Measurements from ENCODE around the gene AURKB. TPM values are rescaled to one million over a fixed set of nuclear protein-coding genes. Genes with fewer than 3 reads are reported as not detected.

AURKB gene
- total and polyA plus RNA-seq, 4 donors: 2.1 to 5.7 (median 3.7) TPM

DNA sequence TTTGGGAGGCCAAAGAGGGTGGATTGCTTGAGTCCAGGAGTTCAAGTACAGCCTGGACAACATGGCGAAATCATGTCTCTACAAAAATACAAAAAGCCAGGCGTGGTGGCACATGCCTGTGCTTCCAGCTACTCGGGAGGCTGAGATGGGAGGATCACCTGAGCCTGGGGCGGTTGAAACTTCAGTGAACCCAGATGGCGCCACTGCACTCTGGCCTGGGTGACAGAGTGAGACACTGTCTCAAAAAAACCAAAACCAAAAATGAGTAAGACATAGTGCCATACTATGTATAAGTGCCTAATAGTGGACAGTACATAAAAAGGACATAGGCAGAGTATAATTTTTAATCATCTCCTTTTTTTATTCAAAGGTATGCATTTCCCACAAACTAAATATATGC lies 33.5 kb upstream of the AURKB start:
- H3K36me3 ChIP-seq (ENCODE audit: control insufficient read depth in 4 of 4, insufficient read depth in 4 of 4, low read length in 4 of 4): peaks cover 0 to 13% (median 5%) of the 10 kb centered on the region in 4 donors
- 93 to 94% methylated on average over 5 of the region's 5 CpGs for WGBS, 2 donors
- H3K9ac ChIP-seq (ENCODE audit: insufficient read depth in 1 of 2, low read length in 2 of 2): no peak overlapping the region
- H3K4me3 ChIP-seq: no peak overlapping the region
- peaks cover 0 to 5% (median 0%) of the 10 kb centered on the region in 5 donors for H3K4me1 ChIP-seq (ENCODE audit: control insufficient read depth in 5 of 5, insufficient read depth in 5 of 5, low read length in 5 of 5)
- no peaks in the 10 kb centered on the region for H3K27me3 ChIP-seq (ENCODE audit: control insufficient read depth in 3 of 3, insufficient read depth in 3 of 3, low read length in 2 of 3)
- H3K9me3 ChIP-seq (ENCODE audit: control insufficient read depth in 4 of 4, insufficient read depth in 3 of 4, low read length in 3 of 4): no peaks in the 10 kb centered on the region
- H3K27ac ChIP-seq (ENCODE audit: low read depth in 1 of 2, low read length in 1 of 2): no peak overlapping the region
- TF ChIP-seq, protein P1, sequence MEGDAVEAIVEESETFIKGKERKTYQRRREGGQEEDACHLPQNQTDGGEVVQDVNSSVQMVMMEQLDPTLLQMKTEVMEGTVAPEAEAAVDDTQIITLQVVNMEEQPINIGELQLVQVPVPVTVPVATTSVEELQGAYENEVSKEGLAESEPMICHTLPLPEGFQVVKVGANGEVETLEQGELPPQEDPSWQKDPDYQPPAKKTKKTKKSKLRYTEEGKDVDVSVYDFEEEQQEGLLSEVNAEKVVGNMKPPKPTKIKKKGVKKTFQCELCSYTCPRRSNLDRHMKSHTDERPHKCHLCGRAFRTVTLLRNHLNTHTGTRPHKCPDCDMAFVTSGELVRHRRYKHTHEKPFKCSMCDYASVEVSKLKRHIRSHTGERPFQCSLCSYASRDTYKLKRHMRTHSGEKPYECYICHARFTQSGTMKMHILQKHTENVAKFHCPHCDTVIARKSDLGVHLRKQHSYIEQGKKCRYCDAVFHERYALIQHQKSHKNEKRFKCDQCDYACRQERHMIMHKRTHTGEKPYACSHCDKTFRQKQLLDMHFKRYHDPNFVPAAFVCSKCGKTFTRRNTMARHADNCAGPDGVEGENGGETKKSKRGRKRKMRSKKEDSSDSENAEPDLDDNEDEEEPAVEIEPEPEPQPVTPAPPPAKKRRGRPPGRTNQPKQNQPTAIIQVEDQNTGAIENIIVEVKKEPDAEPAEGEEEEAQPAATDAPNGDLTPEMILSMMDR (IDR thresholded peaks at IDR 0.05; ENCODE audit: control extremely low read depth, extremely low read depth): no peak
- DNase-seq (no peak), ATAC-seq (ENCODE audit: insufficient read depth, low FRiP score) (no peak)

DNA sequence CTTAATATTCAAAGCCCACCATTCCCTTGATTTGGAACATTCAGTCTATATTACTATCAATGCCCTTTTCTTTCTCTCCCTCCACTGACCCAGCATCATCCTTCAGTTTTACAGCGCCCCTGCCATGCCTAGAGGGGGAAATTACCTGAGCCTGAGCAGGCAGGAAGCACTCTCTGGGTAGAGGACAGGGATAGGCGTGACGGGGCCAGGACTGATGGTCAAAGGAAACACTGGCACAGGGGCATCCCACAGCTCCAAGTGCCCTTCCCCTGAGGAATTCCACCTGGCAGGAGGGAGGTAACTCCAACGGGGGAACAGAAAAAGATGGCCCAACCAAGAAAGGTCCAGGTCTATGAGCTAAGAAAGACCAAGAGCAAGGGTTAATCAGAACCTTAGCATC lies 27.5 kb upstream of the AURKB start:
- no peaks in the 10 kb centered on the region for H3K27me3 ChIP-seq (ENCODE audit: control insufficient read depth in 3 of 3, insufficient read depth in 3 of 3, low read length in 2 of 3)
- no peak overlapping the region for H3K4me3 ChIP-seq
- WGBS, 2 donors: 87 to 94% methylated on average over 4 of the region's 4 CpGs
- H3K27ac ChIP-seq (ENCODE audit: low read depth in 1 of 2, low read length in 1 of 2): no peak overlapping the region
- peaks cover 16 to 52% (median 28%) of the 10 kb centered on the region in 4 donors for H3K36me3 ChIP-seq (ENCODE audit: control insufficient read depth in 4 of 4, insufficient read depth in 4 of 4, low read length in 4 of 4)
- no peaks in the 10 kb centered on the region for H3K9me3 ChIP-seq (ENCODE audit: control insufficient read depth in 4 of 4, insufficient read depth in 3 of 4, low read length in 3 of 4)
- ATAC-seq (ENCODE audit: insufficient read depth, low FRiP score) (no peak), DNase-seq (no peak)
- H3K9ac ChIP-seq (ENCODE audit: insufficient read depth in 1 of 2, low read length in 2 of 2): no peak overlapping the region
- H3K4me1 ChIP-seq (ENCODE audit: control insufficient read depth in 5 of 5, insufficient read depth in 5 of 5, low read length in 5 of 5): no peaks in the 10 kb centered on the region
- TF ChIP-seq, protein P1 (IDR thresholded peaks at IDR 0.05; ENCODE audit: control extremely low read depth, extremely low read depth): no peak

DNA sequence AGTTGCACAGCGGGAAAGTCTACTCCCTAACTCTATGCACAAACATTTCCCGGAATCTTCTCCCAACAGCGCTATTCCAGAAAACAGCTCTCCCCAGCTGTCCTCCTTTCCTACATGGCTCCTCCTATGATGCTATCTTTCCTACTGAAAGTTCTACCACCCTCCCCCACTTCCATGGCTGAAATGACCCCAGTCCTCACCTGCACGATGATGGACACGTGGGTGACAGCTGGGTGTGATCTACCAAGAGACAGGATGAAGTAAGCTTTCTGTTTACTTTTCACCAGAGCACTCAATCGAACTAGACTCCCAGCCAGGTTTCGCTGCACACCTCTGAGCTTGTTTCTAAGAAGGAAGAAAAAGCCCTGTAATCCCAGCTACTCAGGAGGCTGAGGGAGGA lies 26.8 kb upstream of the AURKB start:
- Histone ChIP-seq H3K9ac (ENCODE audit: insufficient read depth in 1 of 2, low read length in 2 of 2) (no peak overlapping the region), H3K27ac (ENCODE audit: low read depth in 1 of 2, low read length in 1 of 2) (no peak overlapping the region), H3K27me3 (ENCODE audit: control insufficient read depth in 3 of 3, insufficient read depth in 3 of 3, low read length in 2 of 3) (no peaks in the 10 kb centered on the region), H3K4me1 (ENCODE audit: control insufficient read depth in 5 of 5, insufficient read depth in 5 of 5, low read length in 5 of 5) (no peaks in the 10 kb centered on the region), H3K9me3 (ENCODE audit: control insufficient read depth in 4 of 4, insufficient read depth in 3 of 4, low read length in 3 of 4) (no peaks in the 10 kb centered on the region), H3K4me3 (no peak overlapping the region), H3K36me3 (ENCODE audit: control insufficient read depth in 4 of 4, insufficient read depth in 4 of 4, low read length in 4 of 4) (peaks cover 22 to 56% (median 34%) of the 10 kb centered on the region in 4 donors)
- no peak for DNase-seq
- ATAC-seq (ENCODE audit: insufficient read depth, low FRiP score): no peak
- WGBS, 2 donors: 84 to 93% methylated on average over 7 of the region's 7 CpGs
- TF ChIP-seq, protein P1 (IDR thresholded peaks at IDR 0.05; ENCODE audit: control extremely low read depth, extremely low read depth): no peak

DNA sequence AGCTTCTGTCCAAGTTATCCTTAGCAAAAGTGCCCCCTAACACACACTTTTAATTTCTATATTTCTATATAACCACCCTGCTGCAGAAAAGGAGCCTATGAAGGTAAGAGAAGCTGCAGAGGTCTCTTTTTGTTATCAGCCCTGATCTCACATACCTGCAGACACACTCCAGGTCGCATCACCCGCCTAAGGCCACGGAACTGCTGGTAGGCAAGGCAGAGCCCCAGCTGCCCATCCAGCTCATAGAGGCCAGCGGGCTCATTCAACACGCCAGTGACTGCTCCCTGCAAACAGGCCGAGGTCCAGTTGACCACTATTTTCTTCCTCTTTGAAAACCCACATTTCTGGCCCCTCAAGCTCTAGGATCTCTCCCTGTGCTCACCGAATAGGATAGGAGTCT lies 25.3 kb upstream of the AURKB start:
- TF ChIP-seq, protein P1 (IDR thresholded peaks at IDR 0.05; ENCODE audit: control extremely low read depth, extremely low read depth): no peak
- Histone ChIP-seq H3K36me3 (ENCODE audit: control insufficient read depth in 4 of 4, insufficient read depth in 4 of 4, low read length in 4 of 4) (peaks cover 28 to 70% (median 37%) of the 10 kb centered on the region in 4 donors), H3K4me1 (ENCODE audit: control insufficient read depth in 5 of 5, insufficient read depth in 5 of 5, low read length in 5 of 5) (no peaks in the 10 kb centered on the region), H3K27ac (ENCODE audit: low read depth in 1 of 2, low read length in 1 of 2) (no peak overlapping the region), H3K27me3 (ENCODE audit: control insufficient read depth in 3 of 3, insufficient read depth in 3 of 3, low read length in 2 of 3) (no peaks in the 10 kb centered on the region), H3K9me3 (ENCODE audit: control insufficient read depth in 4 of 4, insufficient read depth in 3 of 4, low read length in 3 of 4) (no peaks in the 10 kb centered on the region), H3K4me3 (no peak overlapping the region), H3K9ac (ENCODE audit: insufficient read depth in 1 of 2, low read length in 2 of 2) (no peak overlapping the region)
- DNase-seq (no peak), ATAC-seq (ENCODE audit: insufficient read depth, low FRiP score) (no peak)
- WGBS, 2 donors: 95 to 99% methylated on average over 7 of the region's 7 CpGs
